GM21529 (cell line): ENCODE results near the gene CACNG4.

Experiments
- ATAC-seq: cut with Tn5 transposase; IDR thresholded peaks from one replicate; pipeline ENCODE4 v1.9.1; 2021; ENCODE audit not compliant: unreplicated experiment

The CACNG4 gene

DNA sequence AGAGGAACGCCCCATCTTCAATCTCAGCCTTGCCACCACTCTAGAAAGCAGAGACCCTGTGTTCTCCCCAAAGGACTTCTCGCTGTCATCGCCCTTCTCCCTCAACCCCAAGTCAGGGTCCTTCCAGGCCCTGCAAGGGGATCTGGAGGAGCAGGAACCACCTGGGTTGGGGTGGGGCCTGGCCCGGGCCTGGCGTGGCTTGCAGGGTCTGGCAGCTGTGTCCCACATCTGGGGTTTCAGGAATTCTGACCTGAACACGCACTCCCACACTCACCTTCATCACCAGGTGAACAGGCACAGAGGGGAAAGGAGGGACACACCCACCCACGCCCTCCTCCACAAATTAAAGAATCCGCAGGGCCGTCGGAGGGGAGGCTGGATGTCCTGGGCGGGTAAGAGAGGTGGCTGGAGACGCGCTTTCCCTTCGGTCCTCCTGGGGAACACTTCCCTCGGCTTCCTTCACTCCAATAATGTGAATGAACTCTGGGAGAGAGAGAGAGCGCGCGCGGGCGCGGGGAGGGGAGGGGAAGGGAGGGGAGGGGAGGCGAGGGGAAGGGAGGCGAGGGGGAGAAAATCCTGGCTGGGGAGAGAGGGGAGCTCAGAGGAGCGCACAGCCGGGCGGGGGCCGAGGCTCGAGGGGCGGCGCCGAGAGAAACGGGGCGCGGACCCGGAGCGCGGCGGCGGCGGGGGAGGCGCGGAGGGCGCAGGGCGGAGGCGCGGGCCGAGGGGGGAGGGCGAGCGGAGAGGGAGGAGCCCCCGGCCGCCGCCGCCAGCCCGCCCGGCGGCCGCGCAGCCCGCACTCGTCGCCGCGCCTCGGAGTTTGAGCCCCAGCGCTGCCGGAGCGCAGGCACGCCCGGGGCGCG is at the start of gene CACNG4:
TSS of gene CACNG4 (plus strand) at position 799 of the 863 bp plus-strand sequence. CDS start 205 bp downstream, outside the sequence.
- ATAC-seq: no peak

DNA sequence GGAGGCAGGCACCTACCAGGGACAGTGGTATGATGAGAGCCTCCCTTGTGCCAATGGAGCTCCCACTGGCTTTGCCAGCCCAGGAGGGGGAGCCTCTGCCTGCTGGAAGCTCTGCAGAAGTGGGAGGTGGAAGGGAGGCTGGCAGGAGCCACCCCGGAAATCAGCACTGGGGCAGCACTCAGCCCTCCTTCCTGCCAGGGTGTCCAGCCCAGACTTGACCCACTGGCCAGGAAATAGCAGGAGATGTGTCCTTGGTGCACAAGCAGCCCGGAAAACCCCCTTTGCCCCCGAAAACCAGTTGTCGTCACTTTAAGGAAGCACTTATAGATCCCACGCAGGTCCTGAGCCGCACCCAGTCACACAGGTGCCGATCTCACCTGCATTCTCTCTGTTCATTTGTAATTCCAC is 49.3 kb upstream of the CACNG4 start:
- no peak for ATAC-seq

DNA sequence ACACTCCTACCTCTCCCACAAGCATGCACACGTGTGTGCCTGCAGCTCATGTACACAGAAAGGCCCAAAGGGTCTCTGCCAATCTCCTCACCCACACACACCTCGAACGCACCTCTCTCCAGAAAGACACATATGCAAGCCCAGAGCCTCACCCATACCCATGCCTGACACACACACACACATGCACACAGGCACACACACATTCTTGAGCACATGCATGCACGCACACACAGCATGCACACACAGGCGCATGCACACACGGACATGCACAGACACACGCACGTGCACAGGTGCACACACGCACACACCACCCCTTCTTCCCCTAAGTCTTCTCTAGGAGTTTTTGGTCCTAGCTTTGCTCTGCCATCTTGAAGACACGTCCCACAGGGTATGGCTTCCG is 48.7 kb upstream of the CACNG4 start:
- no peak for ATAC-seq

DNA sequence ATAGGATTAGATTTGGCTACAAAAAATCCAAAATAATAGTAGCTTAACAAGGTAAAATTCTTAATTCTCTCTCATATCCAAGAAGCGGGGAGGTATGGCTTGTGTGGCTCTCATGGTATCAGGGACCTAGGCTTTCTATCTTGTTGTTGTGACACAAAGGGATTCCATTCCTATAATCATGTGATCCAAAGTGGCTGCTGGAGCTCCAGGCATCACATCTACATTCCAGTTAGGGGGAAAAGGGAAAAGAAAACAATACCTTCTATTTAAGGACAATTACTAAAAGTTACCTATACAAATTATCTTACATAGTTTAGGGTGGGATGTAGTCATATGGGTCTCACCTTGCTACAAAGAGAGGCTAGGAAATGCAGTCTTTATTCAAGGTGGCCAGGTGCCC is 47.6 kb upstream of the CACNG4 start:
- no peak for ATAC-seq

DNA sequence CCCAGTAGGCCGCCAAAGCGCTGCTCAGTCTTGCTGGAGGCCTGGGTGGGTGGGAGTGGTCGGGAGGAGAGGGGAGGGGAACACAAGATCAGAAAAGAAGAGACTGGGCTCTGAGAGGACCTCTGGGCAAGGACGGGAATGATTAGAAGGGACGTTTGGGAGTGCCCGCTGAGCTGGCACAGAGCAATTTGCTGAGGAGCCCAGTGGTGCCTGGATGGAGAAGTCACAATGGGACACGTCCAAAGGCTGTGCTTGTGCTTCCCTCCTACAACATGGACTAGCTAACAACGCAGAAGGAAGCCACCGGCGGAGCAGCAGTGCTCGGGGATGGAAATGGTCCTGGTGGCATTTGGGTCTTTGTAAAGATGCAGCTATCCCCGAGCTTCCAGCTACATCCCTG is 45.6 kb upstream of the CACNG4 start:
- no peak for ATAC-seq

DNA sequence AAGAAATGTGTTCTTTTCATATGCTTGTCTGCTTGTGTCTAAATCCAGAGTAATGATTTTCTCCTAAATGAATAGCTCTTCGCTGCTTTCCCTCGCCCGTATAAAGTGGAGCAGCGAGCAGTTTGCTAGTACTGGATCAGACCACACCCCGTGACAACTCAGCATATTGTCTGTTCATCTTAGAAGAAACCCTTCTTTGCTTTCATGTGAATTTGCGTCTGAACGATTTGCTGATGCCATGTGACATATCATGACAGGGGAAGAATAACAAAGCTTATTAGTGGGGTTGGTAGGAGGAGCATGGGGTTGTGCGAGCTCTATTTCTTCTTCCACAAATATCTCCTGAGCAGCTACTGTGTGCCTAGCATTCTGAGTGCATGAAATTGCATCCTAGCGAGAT is 44.1 kb upstream of the CACNG4 start:
- ATAC-seq: no peak

DNA sequence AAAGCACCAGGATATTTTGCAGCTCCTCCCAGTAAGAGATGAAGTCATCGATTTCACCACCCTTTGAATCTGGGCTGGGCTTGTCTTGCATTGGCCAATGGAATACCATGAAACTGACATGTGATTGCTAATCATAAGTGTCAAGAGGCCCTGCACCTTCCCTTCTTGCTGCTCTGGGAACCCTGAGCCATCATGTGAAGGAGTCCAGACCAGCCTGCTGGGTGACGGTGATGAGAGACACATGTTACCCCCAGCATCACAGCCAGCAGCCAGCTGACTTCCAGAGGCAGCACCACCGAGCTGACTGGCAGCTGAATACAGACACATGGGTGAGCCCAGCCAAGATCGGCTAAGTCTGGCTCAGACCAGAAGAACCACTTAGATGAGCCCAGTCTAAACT is 43.6 kb upstream of the CACNG4 start:
- no peak for ATAC-seq

DNA sequence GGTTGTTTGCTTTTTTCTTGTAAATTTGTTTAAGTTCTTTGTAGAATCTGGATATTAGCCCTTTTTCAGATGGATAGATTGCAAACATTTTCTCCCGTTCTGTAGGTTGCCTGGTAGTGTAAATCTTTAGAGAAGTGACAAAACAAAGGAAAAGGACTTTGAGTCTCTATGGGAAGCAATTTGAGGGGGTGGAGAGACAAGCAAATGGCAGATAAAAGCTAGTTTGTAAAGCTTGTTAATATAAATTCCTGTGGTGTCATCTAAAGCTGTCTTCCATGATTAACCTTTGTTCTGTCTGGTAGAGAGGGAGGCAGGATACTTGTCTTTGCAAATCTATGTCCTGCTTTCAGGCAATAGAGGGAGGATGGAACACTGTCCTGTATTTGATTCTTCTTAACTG is 40.6 kb upstream of the CACNG4 start:
- no peak for ATAC-seq

DNA sequence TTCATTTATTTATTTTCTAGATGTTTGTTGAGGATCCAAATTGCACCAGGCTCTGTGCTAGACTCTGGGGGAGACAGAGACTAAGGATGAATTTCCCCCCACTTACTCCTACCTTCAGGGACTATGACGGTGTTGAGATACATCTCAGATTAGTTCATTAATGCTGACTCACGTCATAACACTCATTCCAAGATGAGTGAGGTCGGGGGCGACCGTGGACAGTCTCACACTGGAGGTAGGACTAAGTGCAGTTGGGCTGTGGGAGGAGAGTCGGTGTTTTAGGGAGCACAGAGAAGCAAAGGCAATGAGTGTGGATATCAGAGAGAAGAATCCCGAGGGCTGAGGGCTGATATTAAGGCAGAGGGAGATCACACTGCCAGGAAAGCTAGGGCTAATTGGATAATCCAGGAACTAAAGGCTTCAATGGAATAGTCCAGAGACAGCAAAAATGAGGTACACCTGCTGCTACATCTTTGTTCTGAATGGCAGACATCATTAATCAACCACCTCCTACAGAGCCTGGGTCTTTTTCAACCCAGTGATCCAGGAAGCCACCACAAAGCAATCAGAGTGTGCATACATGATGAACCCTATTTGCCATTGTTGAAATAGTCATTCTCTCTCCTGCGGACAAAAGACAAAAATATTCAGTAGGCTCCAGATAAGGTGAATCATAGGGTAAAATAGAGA is 38.6 kb upstream of the CACNG4 start:
- no peak for ATAC-seq

DNA sequence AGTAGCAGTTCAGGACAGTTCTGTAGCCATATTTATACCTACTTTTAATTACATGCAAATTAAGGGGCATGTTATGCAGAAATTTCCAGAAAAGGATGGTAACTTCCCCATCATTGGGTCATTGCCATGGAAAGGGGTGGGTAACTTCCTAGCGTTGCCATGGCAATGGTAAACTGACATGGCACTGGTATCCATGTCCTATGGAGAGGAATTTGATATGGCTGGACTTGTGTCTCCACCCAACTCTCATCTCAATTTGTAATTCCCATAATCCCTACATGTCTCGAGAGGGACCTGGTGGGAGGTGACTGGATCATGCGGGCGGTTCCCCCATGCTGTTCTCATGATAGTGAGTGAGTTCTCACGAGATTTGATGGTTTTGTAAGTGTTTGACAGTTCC is 35.6 kb upstream of the CACNG4 start:
- ATAC-seq: no peak

DNA sequence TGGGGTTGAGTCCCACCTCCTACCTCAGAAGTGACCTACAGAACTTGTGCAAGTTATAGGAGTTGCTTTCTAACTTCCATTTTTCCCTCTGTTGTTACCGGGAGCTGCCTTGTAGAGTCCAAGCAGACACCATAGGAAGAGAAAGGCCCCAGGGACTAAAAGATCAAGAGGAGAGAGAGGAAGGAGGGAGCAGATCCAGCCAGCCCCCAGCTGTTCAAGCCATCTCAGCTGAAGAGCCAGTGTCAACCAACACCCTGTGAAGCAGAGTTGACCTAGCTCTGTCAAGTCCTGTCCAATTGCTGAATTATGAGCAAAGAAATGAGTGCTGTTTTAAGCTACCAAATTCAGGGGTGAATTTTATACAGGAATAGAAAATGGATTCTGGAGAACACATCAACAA is 34.9 kb upstream of the CACNG4 start:
- no peak for ATAC-seq

DNA sequence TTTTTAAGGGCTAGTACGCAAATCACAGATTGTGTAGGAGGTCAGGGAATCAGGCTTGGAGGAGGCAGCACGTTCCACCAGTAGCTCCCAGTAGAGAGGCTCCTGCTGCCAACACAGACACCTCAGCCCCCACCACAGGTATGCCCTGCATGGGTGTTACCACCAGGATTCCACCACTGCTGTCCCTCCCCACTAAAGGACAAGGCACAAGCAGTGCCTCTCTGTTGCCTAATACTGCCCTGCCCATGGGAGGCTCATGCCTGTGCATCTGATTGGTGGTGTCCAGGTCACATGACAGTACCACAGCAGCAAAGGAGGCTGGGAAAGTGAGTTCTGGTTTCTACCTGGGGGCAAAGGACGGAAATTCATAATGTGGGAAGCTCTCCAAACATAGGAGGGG is 33.6 kb upstream of the CACNG4 start:
- ATAC-seq: no peak

DNA sequence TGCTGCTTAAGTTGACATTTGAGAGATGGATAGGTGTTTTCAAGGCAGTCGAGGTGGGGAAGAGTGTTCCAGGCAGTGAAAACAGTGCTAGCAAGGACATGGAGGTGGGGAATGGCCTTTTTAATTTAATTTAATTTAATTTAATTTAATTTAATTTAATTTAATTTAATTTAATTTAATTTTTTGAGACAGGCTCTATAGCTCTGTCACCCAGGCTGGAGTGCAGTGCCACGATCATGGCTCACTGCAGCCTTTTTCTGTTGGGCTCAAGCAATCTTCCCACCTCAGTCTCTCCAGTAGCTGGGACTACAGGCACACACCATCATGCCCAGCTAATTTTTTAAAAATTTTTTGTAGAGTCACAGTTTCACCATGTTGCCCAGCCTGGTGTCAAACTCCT is 32.2 kb upstream of the CACNG4 start:
- no peak for ATAC-seq

DNA sequence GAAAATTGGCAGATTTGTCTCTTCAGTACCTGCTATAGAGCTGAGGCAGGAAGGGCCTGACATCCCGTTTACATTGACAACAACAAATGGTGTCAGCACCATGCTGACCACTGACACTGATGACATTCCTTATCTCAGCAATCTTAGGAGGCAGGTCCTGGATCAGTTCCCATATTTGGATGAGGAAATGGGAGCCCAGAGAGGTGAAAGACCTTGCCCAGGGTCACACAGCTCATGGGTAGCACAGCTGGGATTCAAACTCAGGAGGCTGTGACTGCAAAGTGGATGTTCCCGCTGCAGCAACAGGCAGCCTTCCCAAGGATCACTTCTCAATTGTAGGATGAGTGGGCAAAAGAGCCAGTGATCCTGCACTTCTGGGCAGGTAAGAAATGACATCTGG is 30.5 kb upstream of the CACNG4 start:
- ATAC-seq: no peak

DNA sequence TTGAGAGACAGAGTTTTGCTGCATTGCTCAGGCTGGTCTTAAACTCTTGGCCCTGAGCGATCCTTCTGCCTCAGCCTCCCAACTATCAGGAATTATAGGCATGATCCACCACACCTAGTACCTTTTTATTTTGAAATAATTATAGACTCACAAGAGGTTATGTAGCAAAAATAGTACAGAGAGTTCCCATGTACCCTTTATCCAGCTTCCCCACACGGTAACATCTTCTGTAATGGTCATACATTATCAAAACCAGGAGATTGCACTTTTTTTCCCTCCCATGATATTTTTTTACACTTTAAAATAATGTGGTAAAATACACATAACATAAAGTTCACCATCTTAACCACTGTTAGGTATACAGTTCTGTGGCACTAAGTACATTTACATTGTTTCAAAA is 28.8 kb upstream of the CACNG4 start:
- no peak for ATAC-seq

DNA sequence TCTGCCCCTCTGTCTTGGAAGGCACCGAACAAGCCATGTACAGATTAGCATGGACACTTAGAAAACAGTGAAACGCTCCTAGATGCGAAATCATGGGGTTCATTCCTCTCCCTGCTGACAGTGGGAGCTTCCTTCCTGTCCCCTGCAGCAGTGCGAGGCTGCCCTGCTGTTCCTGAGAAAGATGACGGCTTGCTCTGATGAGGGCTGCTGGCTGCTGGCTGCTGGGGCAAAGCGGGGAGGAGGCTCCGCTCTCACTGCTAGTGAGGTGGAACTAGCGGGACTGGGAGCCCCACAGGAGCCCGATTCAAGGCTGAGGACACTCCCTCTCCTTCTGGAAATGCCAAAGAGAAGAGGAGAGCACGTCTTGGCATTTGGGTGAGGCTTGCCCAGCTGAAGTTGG is 25.9 kb upstream of the CACNG4 start:
- ATAC-seq: no peak

DNA sequence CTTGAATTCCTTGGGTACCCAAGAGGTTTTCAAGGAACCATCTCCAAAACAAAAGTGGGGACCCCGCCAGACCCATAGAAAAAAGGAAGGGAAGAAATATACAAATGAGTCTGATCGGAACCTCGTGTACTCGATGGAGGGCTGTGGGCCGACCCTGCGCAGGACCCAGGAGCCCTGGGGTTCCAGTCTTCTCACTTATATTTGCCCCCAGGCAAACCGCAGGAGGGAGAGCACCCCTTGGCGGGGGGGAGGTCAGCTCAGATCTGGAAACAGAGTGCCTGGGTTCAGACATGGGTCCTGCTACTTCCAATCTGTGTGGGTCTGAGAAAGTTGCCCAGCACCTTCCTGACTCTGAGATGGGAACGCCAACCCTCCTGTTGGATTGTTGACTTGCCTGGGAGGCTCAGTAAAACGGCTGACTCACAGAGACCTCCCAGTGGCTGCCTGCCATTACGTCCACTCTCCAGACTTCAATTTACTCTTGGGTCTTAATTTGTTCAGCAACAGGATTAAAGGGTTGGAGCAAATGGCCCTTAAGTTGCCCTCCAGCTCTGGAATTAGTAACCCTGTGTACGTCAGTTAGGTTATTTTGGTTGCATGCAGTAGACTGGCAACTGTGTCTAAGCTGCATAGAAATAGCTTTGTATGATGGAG is 24.9 kb upstream of the CACNG4 start:
- ATAC-seq: no peak

DNA sequence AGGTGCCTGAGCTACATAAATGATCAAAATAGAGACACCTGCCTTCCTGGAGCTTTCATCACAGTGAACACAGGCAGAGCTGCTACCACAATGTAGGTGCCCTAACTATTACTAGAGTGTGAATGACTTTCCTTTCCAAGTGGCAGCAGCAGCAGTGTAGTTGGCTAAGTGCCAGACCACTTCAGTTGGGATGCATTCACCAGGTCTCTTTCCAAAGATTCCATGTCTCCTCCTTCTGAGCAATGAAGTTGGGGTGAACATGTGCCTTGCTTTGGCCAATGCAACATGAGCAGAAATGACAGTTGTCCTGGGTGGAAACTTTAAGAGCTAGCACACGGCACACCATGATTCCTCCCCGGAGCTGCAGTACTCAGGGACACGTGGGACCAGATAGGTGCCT is 23.3 kb upstream of the CACNG4 start:
- ATAC-seq: no peak

DNA sequence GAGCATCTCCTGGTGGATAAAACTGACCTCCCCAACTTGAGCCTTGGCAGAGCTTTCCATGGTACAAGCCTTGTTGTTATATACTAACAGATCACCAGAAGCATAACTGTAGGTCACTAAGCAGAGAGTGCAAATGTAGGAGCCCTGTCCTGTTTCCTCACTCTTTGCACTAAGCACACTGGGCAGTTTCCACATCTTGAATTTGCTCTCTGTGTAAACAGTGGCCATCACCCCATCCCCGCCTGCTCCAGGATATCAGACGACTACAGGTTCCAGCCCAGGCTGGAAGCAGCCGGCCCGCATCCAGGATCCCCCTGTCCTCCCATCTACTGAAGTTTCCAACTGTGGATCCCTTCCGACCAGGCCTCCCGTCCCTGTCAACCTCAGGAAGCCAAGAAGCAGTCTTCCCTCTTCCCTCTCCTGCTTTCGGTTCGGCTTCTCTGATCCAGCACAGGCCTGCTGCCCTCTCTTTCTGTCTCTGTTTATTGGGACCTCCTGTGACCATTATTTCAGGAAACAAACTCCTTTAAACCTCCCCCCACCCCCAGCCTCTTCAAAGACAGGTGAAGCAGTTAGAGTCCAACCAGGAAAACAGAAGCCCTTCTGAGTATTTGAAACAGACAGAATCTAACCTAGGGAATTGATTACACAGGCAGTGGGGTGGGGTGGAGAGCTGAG is 22.6 kb upstream of the CACNG4 start:
- ATAC-seq: no peak

DNA sequence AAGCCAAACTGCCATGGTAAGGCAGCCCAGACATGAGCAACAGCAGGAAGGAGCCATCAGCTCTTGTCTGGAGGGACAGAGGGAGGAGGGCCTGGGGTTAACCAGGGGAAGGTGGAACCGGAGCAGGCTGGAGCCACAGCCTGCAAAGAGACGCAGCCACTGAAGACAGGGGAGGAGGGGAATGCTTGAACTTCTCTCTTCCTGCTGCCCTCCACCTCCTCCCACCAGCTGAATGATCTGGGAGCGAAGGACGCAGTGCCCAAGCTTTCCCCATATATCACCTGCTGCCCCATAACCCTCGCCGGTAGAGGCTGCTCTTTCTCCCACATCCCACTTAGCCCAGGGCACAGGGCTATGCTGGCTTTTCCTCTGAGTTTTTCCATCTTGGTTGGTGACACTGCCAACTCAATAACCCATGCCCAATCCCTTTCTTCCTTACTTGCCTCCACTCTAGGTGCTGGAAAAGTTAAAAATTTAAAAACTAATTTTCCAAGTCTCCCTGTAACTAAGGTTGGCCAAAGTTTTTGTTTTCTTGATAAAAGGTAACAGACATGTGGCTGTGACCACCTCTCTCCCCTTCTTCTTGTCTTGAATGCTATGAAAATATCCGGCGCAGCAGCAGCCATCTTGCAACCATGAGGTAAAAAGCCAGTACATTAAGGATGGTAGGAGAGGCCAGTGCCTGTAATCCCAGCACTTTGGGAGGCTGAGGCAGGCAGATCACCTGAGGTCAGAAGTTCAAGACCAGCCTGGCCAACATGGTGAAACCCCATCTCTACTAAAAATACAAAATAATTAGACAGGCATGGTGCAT is 21.8 kb upstream of the CACNG4 start:
- ATAC-seq: no peak

DNA sequence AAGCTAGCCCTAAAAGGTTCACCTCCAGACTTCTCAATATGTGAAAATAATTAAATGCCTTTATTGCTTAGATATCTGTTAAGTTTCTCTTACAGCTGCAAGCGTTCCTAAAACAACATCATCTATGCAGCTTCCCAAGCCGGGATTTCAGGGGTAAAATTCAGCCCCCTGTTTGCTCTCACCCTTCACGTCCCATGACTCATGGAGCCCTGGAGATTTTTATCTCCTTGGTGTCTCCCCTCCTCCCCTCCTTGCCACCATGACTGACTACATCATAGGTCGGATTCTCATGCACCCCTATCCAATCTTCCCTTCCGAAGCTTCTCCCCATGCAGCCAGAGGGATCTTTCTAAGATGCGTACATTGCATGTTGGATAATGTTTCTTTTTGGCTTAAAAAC is 21.0 kb upstream of the CACNG4 start:
- ATAC-seq: no peak
